D721Med (cell line): Measurements from ENCODE around the gene DCANP1.

Source experiments
- DNase-seq: peaks from one replicate; pipeline ENCODE4 v3.0.0; 2011; ENCODE audit warnings: low spot score; ENCODE audit not compliant: insufficient read length
- FAIRE-seq: peaks from 2 replicates; lab custom pipeline; 2011; peaks lifted over from hg19 to GRCh38; lab: Jason Lieb, UNC
- TF ChIP-seq, protein P1 (sequence below): IDR thresholded peaks from 2 replicates; pipeline ENCODE4 v1.5.1; 2012; ENCODE audit warnings: mild to moderate bottlenecking, control low read depth; ENCODE audit not compliant: insufficient read depth; ENCODE audit errors: missing control alignments

DCANP1 gene

GRCh38 chr5:135435467-135436330 lies 11.4 kb downstream of the DCANP1 start:
- TF ChIP-seq, protein P1, sequence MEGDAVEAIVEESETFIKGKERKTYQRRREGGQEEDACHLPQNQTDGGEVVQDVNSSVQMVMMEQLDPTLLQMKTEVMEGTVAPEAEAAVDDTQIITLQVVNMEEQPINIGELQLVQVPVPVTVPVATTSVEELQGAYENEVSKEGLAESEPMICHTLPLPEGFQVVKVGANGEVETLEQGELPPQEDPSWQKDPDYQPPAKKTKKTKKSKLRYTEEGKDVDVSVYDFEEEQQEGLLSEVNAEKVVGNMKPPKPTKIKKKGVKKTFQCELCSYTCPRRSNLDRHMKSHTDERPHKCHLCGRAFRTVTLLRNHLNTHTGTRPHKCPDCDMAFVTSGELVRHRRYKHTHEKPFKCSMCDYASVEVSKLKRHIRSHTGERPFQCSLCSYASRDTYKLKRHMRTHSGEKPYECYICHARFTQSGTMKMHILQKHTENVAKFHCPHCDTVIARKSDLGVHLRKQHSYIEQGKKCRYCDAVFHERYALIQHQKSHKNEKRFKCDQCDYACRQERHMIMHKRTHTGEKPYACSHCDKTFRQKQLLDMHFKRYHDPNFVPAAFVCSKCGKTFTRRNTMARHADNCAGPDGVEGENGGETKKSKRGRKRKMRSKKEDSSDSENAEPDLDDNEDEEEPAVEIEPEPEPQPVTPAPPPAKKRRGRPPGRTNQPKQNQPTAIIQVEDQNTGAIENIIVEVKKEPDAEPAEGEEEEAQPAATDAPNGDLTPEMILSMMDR: no peak
- FAIRE-seq (no peak), DNase-seq (no peak)

GRCh38 chr5:135434591-135435466 lies 12.3 kb downstream of the DCANP1 start:
- DNase-seq (no peak), FAIRE-seq (no peak)
- TF ChIP-seq, protein P1: no peak

DNA sequence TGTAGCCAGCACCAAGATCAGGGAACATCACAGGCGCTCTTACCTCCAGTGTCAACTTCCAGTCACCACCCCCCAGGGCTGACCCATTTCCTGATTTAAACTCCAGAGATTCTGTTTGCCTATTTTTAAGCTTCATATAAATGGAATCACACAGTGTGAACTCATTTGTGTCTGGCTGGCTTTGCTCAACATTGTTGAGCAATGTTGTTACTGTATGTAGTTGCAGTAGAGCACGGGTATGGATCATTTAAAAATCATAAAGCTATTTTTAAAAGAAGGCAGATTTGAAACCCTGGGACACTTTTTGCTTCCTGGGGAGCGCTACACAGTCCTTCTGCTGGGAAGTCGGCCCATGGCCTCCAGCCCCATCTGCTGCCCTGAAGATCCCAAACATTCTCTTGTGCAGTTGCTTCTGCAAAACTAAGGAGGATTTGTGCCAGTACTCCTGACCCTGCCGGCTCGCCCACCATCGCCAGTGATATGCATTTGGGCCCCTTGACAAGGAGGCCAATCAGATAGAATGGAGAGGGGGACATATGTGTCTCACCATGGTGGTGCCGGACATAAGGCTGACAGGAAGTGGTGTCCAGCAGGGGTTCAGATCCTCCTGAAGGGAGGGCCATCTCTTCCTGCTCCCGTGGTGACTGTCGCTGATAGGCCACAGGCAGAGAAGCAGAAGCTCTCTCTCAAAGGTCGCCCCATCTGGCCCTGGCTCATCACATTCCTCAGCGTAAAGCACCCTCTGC lies 13.3 kb downstream of the DCANP1 start:
- FAIRE-seq (no peak), DNase-seq (no peak)
- TF ChIP-seq, protein P1: no peak

DNA sequence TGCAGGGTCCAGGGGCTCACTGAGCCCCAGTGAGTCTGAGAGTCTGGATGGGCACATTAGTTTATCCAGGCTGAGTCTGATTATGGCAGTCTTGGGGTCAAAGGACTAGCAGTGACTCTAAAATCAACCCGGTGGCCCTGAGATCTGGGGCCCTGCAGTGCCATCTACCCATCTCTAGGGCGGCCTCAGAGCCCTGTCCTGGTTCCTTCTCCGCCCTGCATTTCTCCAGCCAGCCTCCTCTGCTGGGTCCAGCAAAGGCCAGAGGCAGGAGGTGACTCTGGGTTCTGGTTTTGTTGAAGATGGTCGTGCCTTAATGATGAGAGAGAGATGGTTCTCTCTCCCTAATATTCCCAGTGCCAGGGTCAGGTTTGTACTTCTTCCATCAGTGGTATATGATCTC lies 15.0 kb downstream of the DCANP1 start:
- FAIRE-seq: no peak
- TF ChIP-seq, protein P1: no peak
- no peak for DNase-seq

GRCh38 chr5:135430135-135430437 lies 17.1 kb downstream of the DCANP1 start:
- TF ChIP-seq, protein P1: no peak
- no peak for DNase-seq
- no peak for FAIRE-seq

DNA sequence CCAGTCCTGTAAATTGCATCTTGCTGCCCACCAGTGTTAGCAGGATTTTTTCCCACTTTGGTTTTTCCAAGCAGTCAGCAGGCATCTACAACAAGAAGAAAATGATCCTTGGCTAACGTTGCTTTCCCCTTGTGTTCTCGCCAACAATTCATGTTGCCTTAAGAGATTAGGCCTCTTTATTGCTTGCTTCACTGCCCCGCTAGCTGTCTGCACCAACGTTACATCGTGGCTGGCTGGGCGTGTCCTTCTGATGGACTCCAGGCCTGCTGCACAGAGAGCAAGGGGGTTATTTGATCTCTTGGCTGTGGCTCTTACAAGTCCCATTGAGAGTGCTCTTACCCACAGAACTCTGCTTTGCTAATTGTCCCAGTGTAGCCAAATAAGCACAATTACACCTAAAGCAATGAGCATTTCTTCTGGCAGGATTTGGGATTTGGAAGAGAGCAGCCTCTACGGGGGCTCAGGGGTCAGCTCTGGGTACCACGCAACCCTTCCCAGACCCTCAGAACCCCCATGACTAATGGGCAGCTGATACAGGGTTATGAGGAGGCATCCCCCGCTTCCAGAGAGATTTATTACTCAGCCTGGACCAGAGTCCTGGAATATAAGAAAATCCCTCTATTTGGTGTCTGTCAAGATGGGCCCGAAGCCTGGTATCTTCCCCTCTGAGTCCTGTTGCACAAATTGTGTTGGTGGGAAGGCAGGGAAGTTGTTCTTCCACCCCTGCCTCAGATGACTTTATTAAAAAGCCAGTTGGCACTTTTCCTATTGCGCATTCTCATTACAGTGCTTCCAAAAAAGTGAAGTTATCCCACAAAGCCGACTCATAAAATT lies 17.6 kb downstream of the DCANP1 start:
- DNase-seq: no peak
- no peak for FAIRE-seq
- TF ChIP-seq, protein P1: no peak
